ENCODE results near the gene ZNF217.

GRCh38 chr20:53576586-53577318, 16.9 kb downstream of the ZNF217 start:
- no peak for TF ChIP-seq EP300 (conservative IDR thresholded peaks at IDR 0.05; ENCODE audit: poor library complexity, severe bottlenecking)
- TF ChIP-seq CTCF (IDR thresholded peaks at IDR 0.05; ENCODE audit: poor library complexity, severe bottlenecking), result no peak
- no peak for TF ChIP-seq REST (IDR thresholded peaks at IDR 0.05; ENCODE audit: borderline replicate concordance)
